Sigmoid colon (tissue), 4 donors: ENCODE results near the gene ABCA5.

Experiments
- EP300 ChIP-seq, 4 donors: sonication (generic); formaldehyde crosslinking; IDR thresholded peaks; one replicate each; pipeline ENCODE4 v1.6.1; 2017; ENCODE audit warnings: antibody characterized with exemption in 4 of 4
- POLR2A ChIP-seq, 2 donors: fragments of 450-650 bp; IDR thresholded peaks; one replicate each; pipeline ENCODE4 v1.6.1; 2016; ENCODE audit warnings: antibody characterized with exemption in 2 of 2, mild to moderate bottlenecking in 2 of 2, moderate library complexity in 2 of 2
- POLR2AphosphoS5 ChIP-seq, 4 donors: sonication (generic); formaldehyde crosslinking; IDR thresholded peaks; one replicate each; pipeline ENCODE4 v1.6.1; 2017; ENCODE audit warnings: antibody characterized with exemption in 4 of 4
- TF ChIP-seq, protein P1 (sequence below), 4 experiments: fragments of 450-650 bp in 3 of 4; fragments of 200-600 bp in 1 of 4; IDR thresholded peaks; one replicate each; pipeline ENCODE4 v1.5.1; 2016 to 2019; ENCODE audit warnings: antibody characterized with exemption in 4 of 4, mild to moderate bottlenecking in 3 of 4, moderate library complexity in 2 of 4

DNA sequence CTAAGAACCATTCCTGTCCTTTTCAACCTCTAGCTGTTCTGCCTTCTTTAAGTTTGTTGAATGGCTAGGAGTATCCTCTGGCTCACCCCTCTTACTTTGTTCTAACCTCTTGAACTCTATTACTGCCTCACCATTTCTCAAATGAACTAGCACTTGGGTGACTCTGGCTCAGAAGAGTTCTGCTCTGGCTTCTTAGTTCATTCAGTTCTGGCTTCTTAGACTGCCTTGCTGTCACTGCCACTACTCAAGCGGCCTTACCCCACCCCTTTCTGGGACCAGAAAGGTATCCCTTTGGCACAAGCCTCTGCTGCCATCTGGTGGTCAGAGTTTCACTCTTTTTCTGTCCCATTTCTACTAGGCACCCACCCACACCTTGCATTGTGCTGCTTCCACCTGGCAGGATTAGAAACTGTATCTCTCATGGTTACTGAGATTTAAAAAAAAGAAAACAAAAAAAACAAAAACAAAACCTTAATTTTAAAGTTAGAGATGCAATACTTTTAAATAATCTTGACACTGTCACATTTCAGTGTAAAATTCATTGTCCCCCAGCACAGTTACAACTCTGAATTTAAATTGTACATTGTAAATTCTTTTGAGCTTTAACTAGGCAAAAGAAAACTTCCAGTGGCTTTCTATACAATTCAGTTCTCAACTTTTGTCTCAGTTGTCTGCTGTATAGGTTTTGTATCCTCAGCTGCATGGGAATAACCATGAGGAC, 91.4 kb downstream of the ABCA5 start:
- TF ChIP-seq EP300 (IDR thresholded peaks at IDR 0.05) (no peak), POLR2A (IDR thresholded peaks at IDR 0.05) (no peak), POLR2AphosphoS5 (IDR thresholded peaks at IDR 0.05) (no peak)
- TF ChIP-seq, protein P1, sequence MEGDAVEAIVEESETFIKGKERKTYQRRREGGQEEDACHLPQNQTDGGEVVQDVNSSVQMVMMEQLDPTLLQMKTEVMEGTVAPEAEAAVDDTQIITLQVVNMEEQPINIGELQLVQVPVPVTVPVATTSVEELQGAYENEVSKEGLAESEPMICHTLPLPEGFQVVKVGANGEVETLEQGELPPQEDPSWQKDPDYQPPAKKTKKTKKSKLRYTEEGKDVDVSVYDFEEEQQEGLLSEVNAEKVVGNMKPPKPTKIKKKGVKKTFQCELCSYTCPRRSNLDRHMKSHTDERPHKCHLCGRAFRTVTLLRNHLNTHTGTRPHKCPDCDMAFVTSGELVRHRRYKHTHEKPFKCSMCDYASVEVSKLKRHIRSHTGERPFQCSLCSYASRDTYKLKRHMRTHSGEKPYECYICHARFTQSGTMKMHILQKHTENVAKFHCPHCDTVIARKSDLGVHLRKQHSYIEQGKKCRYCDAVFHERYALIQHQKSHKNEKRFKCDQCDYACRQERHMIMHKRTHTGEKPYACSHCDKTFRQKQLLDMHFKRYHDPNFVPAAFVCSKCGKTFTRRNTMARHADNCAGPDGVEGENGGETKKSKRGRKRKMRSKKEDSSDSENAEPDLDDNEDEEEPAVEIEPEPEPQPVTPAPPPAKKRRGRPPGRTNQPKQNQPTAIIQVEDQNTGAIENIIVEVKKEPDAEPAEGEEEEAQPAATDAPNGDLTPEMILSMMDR (IDR thresholded peaks at IDR 0.05) = peak; percentile 40 to 56 (median 51)
